GM12878 (cell line): ENCODE results near the gene CASR. TPM values are rescaled to one million over a fixed set of nuclear protein-coding genes. Genes with fewer than 3 reads are reported as not detected.

ENCODE experiments used
- ATAC-seq: fragments of 200-7000 bp; cut with Tn5 transposase; 3 replicates; pipeline ENCODE4 v1.9.1; 2020; ENCODE audit warnings: mild to moderate bottlenecking, moderate library complexity
- BruUV-seq: library from RNA; stranded (reverse); fragments of 400-500 nt; replicated peaks from 2 replicates; lab custom pipeline; 2021; lab: Mats Ljungman, UMichigan
- CTCF ChIA-PET: fragments of 300-600 bp; sonication (Branson Sonifier 250); formaldehyde crosslinking; extraction: SDS; loops from one replicate; lab custom pipeline; 2021; ENCODE audit warnings: inconsistent platforms; lab: Yijun Ruan, JAX
- POLR2A ChIA-PET: fragments of 350-600 bp; formaldehyde crosslinking; extraction: SDS; loops from one replicate; lab custom pipeline; 2021; ENCODE audit warnings: inconsistent platforms; lab: Charles Lee
- RAD21 ChIA-PET: fragments of 300-600 bp; sonication (Branson Sonifier 250); formaldehyde crosslinking; loops from one replicate; lab custom pipeline; 2023; ENCODE audit warnings: antibody characterized with exemption; ENCODE audit not compliant: unreplicated experiment; lab: Charles Lee
- SMC1A ChIA-PET: fragments of 300-600 bp; sonication (Branson Sonifier 250); formaldehyde crosslinking; loops from one replicate; lab custom pipeline; 2023; ENCODE audit not compliant: unreplicated experiment, uncharacterized antibody; lab: Charles Lee
- DNase-seq: peaks from one replicate; pipeline ENCODE4 v3.0.0-alpha.2; 2011; ENCODE audit warnings: low read depth, low spot score
- FAIRE-seq: peaks from 3 replicates; lab custom pipeline; 2011; peaks lifted over from hg19 to GRCh38; lab: Jason Lieb, UNC
- H2AFZ ChIP-seq: 2 replicates; pipeline ENCODE4 v1.6.0; 2011; ENCODE audit warnings: low read depth, low read length, control low read depth; ENCODE audit not compliant: control insufficient read depth
- H3K27ac ChIP-seq: 2 replicates; pipeline ENCODE4 v1.5.1; 2011; ENCODE audit warnings: control low read depth; ENCODE audit not compliant: control insufficient read depth, insufficient read depth
- H3K27me3 ChIP-seq, 2 experiments: replicated peaks in 1 of 2; 2 replicates each; pipeline versions ENCODE4 v1.6.0 to v1.6.1; 2011; ENCODE audit warnings: low read length in 1 of 2; ENCODE audit not compliant: control insufficient read depth in 2 of 2, insufficient read depth in 2 of 2
- H3K36me3 ChIP-seq, 2 experiments: 2 replicates each; pipeline ENCODE4 v1.5.1; 2011; ENCODE audit warnings: low read length in 1 of 2; ENCODE audit not compliant: control insufficient read depth in 2 of 2, insufficient read depth in 2 of 2
- H3K4me1 ChIP-seq: 2 replicates; pipeline ENCODE4 v1.6.1; 2011; ENCODE audit warnings: mild to moderate bottlenecking, low read length, moderate library complexity, mixed read lengths; ENCODE audit not compliant: control insufficient read depth, insufficient read depth
- H3K4me2 ChIP-seq: 2 replicates; pipeline ENCODE4 v1.6.0; 2011; ENCODE audit warnings: control low read depth; ENCODE audit not compliant: control insufficient read depth, insufficient read depth
- H3K4me3 ChIP-seq: fragments of 200-600 bp; sonication (generic); 2 replicates; pipeline ENCODE4 v1.5.1; 2016
- H3K79me2 ChIP-seq: 2 replicates; pipeline ENCODE4 v1.6.0; 2011; ENCODE audit warnings: low read length; ENCODE audit not compliant: control insufficient read depth, insufficient read depth
- H3K9ac ChIP-seq: 2 replicates; pipeline ENCODE4 v1.8.0; 2011; ENCODE audit warnings: low read length, control low read depth, mixed read lengths; ENCODE audit not compliant: control insufficient read depth, insufficient read depth
- H3K9me3 ChIP-seq: replicated peaks from 3 replicates; pipeline ENCODE4 v1.5.1; 2011; ENCODE audit warnings: mild to moderate bottlenecking, low read length; ENCODE audit not compliant: control insufficient read depth, insufficient read depth
- H4K20me1 ChIP-seq: 2 replicates; pipeline ENCODE4 v1.6.0; 2011; ENCODE audit not compliant: control insufficient read depth, insufficient read depth
- CUX1 ChIP-seq: IDR thresholded peaks from 2 replicates; pipeline ENCODE4 v1.6.1; 2012; ENCODE audit warnings: improper control_type of control experiment, low read depth, low read length; ENCODE audit not compliant: insufficient replicate concordance
- IKZF2 ChIP-seq, 2 experiments: fragments of 450-650 bp; IDR thresholded peaks; 2 replicates each; pipeline ENCODE4 v1.6.1; 2017; ENCODE audit warnings: mild to moderate bottlenecking in 2 of 2, moderate library complexity in 2 of 2
- NFXL1 ChIP-seq: fragments of 450-650 bp; IDR thresholded peaks from 2 replicates; pipeline ENCODE4 v1.6.1; 2017; ENCODE audit warnings: antibody characterized with exemption, mild to moderate bottlenecking, borderline replicate concordance
- RELB ChIP-seq: fragments of 450-650 bp; IDR thresholded peaks from 2 replicates; pipeline ENCODE4 v1.6.1; 2017; ENCODE audit warnings: low read depth, mild to moderate bottlenecking, moderate library complexity
- SPI1 ChIP-seq: IDR thresholded peaks from 2 replicates; pipeline ENCODE4 v1.6.1; 2011; ENCODE audit warnings: low read depth, mild to moderate bottlenecking, low read length, moderate library complexity, borderline replicate concordance; ENCODE audit not compliant: insufficient read depth
- USF1 ChIP-seq: IDR thresholded peaks from 2 replicates; pipeline ENCODE4 v1.6.1; 2011; ENCODE audit warnings: borderline replicate concordance, low read depth, mild to moderate bottlenecking, moderate library complexity, mixed read lengths, low read length; ENCODE audit not compliant: insufficient read depth; ENCODE audit errors: extremely low read length
- WGBS: methylation state at CpG from one replicate; pipeline ENCODE4 v1.1.6; 2016; ENCODE audit warnings: low lambda C conversion rate; ENCODE audit not compliant: insufficient replicate concordance, insufficient coverage; ENCODE audit errors: missing lambda C conversion rate; 5-methylcytosine and 5-hydroxymethylcytosine counted together
- in situ Hi-C: fragments of 300-500 bp; cut with MboI; formaldehyde crosslinking; loops from 9 replicates; pipeline ENCODE4 v1.14.3; 2018; ENCODE audit warnings: mixed read lengths
- intact Hi-C: fragments of 100-400 bp; cut with micrococcal nuclease; formaldehyde crosslinking; loops from one replicate; pipeline ENCODE4 v1.14.2; 2022; ENCODE audit not compliant: unreplicated experiment
- polyA plus RNA-seq, 11 experiments: library from polyadenylated mRNA; depleted of rRNA in 4 of 11; unstranded in 6 of 11; stranded (reverse) in 5 of 11; fragments of >200 nt; fragmentation: Nextera tagmentation in 4 of 11; fragmentation: Illumina TruSeq in 1 of 11; extraction: Ambion mirVana in 4 of 11; extraction: Trizol in 1 of 11; gene quantifications; 1 replicate in 1 of 11; 2 replicates in 10 of 11; pipeline versions ENCODE4 v1.2.1 to v1.2.3, GENCODE V29; 2011 to 2016; ENCODE audit warnings: inconsistent platforms in 2 of 11, missing spikeins in 2 of 11, low read depth in 1 of 11
- total RNA-seq, 4 experiments: library from RNA; depleted of rRNA in 3 of 4; stranded (reverse); fragments of >200 nt in 3 of 4; fragmentation: Illumina TruSeq in 1 of 4; extraction: Trizol in 1 of 4; gene quantifications; 2 replicates each; pipeline versions ENCODE4 v1.2.1 to v1.2.3, GENCODE V29; 2013 to 2021

Gene CASR
- total and polyA plus RNA-seq, 10 of the 15 experiments (the other 5 are each of a cell fraction or from before 2014, with no cell fraction given) = 0.04 to 0.37 (median 0.11) TPM

GRCh38 chr3:122307094-122307687, 123.7 kb downstream of the CASR start:
- 28% methylated on average over 4 of the region's 4 CpGs for WGBS
- CTCF ChIA-PET = interaction anchor here (0.8 to 7.4 kb wide), 34 partner anchors 8 to 764 kb away, joined by 3 to 192 read pairs (median 10); partner anchors contain the start of genes CSTA, FAM162A, MIX23 and POLQ

More at GRCh38 chr3:122307094-122307687, 123.7 kb downstream of the CASR start:
- TF ChIP-seq SPI1 = peak; percentile 36; the same call in 1 of the 2 replicates
- TF ChIP-seq IKZF2 (IDR thresholded peaks at IDR 0.05) = peak; percentile 19 to 33; a peak in 2 of 4 replicates
- TF ChIP-seq RELB = peak; percentile 64; the same call in 1 of the 2 replicates
- TF ChIP-seq USF1 = no peak
- TF ChIP-seq NFXL1 = no peak
- TF ChIP-seq CUX1 = no peak
- TF ChIP-seq, all 136 proteins: peak for 3
- Histone ChIP-seq H3K4me3 (no peak overlapping the region), H3K27ac (no peak overlapping the region), H3K36me3 (no peaks in the 10 kb centered on the region), H3K4me2 (0 out of 2 replicates have a peak overlapping the region, but pooled peaks have one; percentile 4), H2AFZ (peak overlapping the region; percentile 36), H3K9me3 (no peaks in the 10 kb centered on the region), H3K9ac (no peak overlapping the region), H4K20me1 (no peaks in the 10 kb centered on the region), H3K27me3 (no peaks in the 10 kb centered on the region), H3K4me1 (peaks cover 21% of the 10 kb centered on the region), H3K79me2 (no peaks in the 10 kb centered on the region)
- SMC1A ChIA-PET = interaction anchor here (0.6 to 10.0 kb wide), 45 partner anchors 7 to 763 kb away, joined by 3 to 204 read pairs (median 7); partner anchors contain the start of genes CSTA, FAM162A, MIX23 and WDR5B
- intact Hi-C loops (loop anchor here (2.0 to 5.0 kb wide), 2 partner anchors 16 to 75 kb away; partner anchors contain the start of genes FAM162A and MIX23), in situ Hi-C loops (no loop called here)
- DNase-seq (no peak), ATAC-seq (peak; percentile 31), FAIRE-seq (no peak)
- RAD21 ChIA-PET = interaction anchor here (0.7 to 5.4 kb wide), 33 partner anchors 7 to 761 kb away, joined by 3 to 114 read pairs (median 11); partner anchors contain the start of genes FAM162A, MIX23, POLQ and WDR5B
- BruUV-seq = no TSS peak
- POLR2A ChIA-PET = interaction anchor here (0.7 to 3.0 kb wide), 17 partner anchors 8 to 83 kb away, joined by 3 to 26 read pairs (median 4); partner anchors contain the start of genes FAM162A and MIX23
